GM19438 (cell line): ENCODE results near the gene IL1R2.

Experiments used
- ATAC-seq: cut with Tn5 transposase; IDR thresholded peaks from one replicate; pipeline ENCODE4 v1.9.1; 2021; ENCODE audit warnings: low read depth; ENCODE audit not compliant: unreplicated experiment

The IL1R2 gene

GRCh38 chr2:102034683-102035548, 43.2 kb downstream of the IL1R2 start:
- ATAC-seq: no peak

DNA sequence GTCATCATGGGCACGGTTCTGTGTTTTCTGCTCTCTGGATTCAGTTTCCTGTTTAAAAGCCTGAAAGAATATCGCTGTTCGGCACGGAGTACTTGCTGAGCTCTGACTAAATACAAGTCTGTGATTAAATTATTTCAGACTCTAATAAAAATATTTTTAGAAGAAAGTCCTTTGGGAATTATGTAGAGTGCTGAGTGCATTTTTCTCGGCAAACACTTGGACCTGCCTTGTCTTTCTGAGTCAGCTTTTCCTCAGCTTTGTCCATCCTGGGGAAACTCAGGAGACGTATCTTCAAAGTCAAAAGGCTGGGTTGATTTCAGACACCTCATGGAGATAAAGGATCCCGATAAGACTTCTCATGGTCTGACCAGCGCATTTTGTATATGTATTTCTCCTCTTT, 45.9 kb downstream of the IL1R2 start:
- ATAC-seq: no peak

DNA sequence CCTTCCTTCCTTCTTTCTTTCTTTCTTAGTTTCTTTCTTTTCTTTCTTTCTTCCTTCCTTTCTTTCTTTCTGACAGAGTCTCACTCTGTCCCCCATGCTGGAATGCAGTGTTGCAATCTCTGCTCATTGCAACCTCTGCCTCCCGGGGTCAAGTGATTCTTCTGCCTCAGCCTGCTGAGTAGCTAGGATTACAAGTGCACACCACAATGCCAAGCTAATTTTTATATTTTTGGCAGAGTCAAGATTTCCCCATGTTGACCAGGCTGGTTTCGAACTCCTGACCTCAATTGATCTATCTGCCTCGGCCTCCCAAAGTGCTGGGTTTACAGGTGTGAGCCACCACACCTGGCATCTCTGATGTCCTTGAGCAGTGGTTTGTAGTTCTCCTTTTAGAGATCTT, 48.5 kb downstream of the IL1R2 start:
- no peak for ATAC-seq

GRCh38 chr2:102041351-102041750, 49.6 kb downstream of the IL1R2 start:
- no peak for ATAC-seq

- no peak for ATAC-seq
Measured at GRCh38 chr2:102042196-102043081, 50.7 kb downstream of the IL1R2 start.

- ATAC-seq: no peak
Measured at GRCh38 chr2:102043560-102043959, 51.8 kb downstream of the IL1R2 start.

- no peak for ATAC-seq
Measured at GRCh38 chr2:102044235-102044896, 52.6 kb downstream of the IL1R2 start.

- no peak for ATAC-seq
Measured at GRCh38 chr2:102044967-102045489, 53.3 kb downstream of the IL1R2 start.

GRCh38 chr2:102045697-102046096, 53.9 kb downstream of the IL1R2 start:
- ATAC-seq: no peak

- no peak for ATAC-seq
Measured at GRCh38 chr2:102046135-102046986, 54.6 kb downstream of the IL1R2 start.

DNA sequence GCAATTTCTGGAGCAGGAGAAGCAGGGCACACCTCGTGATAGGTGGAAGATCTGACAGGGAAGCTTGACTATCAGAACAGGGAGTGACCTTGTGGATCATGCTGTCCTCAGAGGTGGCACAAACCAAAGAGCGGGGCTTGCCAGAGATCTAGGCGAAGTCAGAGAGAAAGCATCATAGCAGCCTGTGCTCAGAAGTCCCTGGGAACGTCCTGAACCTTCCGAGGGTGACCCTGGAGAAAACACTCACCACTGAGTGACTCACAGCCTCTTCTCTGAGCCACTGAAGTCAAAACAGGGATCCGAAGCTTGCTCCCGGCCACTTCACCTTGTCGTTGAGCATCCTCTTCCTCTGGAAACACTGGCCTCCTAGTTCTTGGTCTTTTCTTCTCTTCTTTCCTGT, 56.7 kb downstream of the IL1R2 start:
- no peak for ATAC-seq

DNA sequence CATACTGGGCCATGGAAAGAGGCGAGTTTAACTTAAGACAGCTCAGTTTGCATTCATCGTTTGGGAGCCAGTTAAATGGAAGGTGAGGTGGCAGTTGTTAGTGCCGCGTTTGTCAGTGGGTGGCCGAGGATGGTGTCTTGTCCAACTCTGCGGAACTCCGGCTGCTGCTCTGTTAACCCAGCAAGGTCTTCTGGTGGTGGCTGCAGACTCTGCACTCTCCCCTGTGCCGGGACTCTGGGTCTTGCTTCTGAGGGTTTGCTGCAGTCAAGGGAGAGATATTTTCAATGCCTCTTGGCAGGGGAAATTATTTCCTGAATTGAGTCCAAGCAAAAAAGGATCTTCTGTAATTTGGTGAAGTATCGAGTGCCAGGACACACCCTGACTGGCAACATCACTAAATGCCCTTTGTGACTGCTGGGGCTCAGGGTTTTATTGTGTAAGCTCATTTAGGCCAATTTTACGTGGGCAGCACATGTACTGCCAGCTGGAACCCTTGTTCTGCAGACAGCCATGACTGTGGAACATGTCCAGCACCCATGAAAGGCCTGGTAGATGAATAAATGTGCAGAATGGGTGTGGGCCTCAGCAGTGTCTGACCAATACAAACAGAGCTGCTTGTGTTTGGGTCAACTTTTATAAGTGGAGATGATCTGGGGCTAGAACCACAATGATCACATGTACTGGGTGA, 58.1 kb downstream of the IL1R2 start:
- ATAC-seq: no peak

DNA sequence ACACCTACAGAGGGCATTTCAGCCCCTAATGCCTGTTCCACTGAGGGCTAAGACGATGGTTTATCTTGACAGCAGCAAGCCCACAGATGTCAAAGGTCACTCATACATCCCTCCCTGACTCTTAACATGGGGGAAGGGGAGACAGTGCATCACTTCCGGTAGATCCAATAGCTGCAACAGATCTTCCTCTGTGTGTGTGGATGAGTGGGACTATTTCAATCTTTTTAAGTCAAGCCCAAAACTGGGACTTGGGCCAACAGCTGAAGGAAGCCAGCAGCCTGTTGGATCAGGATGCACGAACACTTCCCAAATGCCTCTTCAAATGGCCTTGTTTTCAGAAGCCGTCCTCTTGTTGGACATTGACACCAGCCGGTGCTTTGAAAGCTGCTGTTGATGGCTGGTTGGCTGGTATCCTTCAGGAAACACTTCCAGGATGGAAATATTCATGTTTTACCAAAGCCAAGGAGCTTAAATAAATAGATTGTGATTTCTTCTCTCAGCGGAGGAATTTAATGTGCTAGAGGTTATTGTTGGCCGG, 59.2 kb downstream of the IL1R2 start:
- no peak for ATAC-seq

DNA sequence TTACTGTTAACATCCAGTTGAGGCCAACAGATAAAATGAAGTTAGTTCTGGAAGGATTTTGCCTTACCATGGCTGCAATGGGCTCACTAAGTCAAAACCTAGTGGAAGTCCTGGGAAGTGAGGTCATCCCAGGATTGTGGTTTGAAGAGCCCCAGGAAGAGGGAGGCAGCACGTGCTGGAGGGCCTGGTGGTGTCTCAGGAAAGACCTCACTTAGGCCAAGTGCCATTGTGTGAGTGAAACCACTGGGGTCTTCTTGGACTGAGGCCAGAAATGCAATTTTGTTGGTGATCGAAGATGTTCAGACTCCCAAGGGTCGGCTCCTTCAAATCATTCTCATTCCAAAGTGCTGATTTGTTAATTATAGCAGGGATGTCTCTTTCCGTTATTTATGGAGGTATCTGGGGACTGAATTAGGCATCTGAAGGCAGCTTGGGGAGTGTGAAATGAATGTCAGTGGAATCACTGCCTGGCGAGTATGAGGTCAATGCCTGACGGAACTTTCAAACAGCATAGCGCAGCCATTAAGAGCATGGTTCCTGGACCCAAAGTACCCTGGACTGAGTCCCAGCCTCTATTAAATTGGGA, 60.0 kb downstream of the IL1R2 start:
- ATAC-seq: no peak

GRCh38 chr2:102052365-102052764, 60.6 kb downstream of the IL1R2 start:
- ATAC-seq: no peak

GRCh38 chr2:102053096-102053495, 61.3 kb downstream of the IL1R2 start:
- no peak for ATAC-seq

DNA sequence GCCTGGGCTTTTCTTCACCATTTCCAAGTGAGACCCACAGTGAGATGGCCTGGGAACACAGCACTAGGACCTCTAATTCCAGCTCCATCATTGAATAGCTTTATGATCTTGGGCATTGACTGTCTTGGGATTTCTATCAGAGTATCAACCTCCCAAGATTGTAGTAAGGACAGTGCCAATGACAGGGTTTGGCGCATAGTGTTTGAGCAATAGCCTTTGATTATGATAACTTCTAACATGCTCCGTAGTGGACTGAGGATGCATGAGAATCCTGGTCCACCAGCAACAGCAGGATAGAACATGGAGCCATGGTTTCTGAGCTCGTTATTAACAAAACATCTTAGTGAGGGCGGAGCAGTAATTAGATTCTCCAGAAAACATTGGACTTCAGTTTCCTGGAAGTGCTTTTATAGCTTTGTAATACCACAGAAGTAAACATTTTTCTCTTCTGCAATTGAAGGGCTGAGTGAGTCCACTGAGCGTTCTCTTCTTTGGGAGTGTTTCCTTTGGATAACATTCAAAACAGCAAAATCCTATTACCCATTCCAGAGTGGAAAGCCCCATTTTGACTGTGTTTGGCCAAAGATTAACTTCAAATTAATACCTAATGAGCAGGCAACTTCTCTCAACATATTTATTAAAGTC, 63.7 kb downstream of the IL1R2 start:
- no peak for ATAC-seq

GRCh38 chr2:102056079-102056581, 64.4 kb downstream of the IL1R2 start:
- ATAC-seq: no peak
